Vagina (tissue), 2 donors: ENCODE measurements around the gene ZC3HAV1L.

Experiments
- POLR2A ChIP-seq, 2 donors: fragments of 450-650 bp; IDR thresholded peaks; one replicate each; pipeline ENCODE4 v1.6.1; 2017; ENCODE audit warnings: antibody characterized with exemption in 2 of 2, mild to moderate bottlenecking in 2 of 2, moderate library complexity in 2 of 2
- TF ChIP-seq, protein P1 (sequence below), 3 experiments: fragments of 450-650 bp in 2 of 3; fragments of 200-600 bp in 1 of 3; sonication (generic) in 1 of 3; IDR thresholded peaks; one replicate each; pipeline ENCODE4 v1.5.1; 2017 to 2019; ENCODE audit warnings: antibody characterized with exemption in 3 of 3, mild to moderate bottlenecking in 2 of 3, moderate library complexity in 2 of 3

- TF ChIP-seq, protein P1, sequence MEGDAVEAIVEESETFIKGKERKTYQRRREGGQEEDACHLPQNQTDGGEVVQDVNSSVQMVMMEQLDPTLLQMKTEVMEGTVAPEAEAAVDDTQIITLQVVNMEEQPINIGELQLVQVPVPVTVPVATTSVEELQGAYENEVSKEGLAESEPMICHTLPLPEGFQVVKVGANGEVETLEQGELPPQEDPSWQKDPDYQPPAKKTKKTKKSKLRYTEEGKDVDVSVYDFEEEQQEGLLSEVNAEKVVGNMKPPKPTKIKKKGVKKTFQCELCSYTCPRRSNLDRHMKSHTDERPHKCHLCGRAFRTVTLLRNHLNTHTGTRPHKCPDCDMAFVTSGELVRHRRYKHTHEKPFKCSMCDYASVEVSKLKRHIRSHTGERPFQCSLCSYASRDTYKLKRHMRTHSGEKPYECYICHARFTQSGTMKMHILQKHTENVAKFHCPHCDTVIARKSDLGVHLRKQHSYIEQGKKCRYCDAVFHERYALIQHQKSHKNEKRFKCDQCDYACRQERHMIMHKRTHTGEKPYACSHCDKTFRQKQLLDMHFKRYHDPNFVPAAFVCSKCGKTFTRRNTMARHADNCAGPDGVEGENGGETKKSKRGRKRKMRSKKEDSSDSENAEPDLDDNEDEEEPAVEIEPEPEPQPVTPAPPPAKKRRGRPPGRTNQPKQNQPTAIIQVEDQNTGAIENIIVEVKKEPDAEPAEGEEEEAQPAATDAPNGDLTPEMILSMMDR (IDR thresholded peaks at IDR 0.05): no peak
- no peak for TF ChIP-seq POLR2A (IDR thresholded peaks at IDR 0.05)
Measured at GRCh38 chr7:139023076-139023475, 12.8 kb downstream of the ZC3HAV1L start.
